Caco-2 (cell line): ENCODE data around the gene TECR. TPM values are rescaled to one million over a fixed set of nuclear protein-coding genes. Genes with fewer than 3 reads are reported as not detected.

Experiments
- BruUV-seq: library from RNA; stranded (reverse); fragments of 400-500 nt; replicated peaks from 2 replicates; lab custom pipeline; 2021; lab: Mats Ljungman, UMichigan
- CTCF ChIA-PET: fragments of 300-600 bp; sonication (Branson Sonifier 250); formaldehyde crosslinking; loops from one replicate; lab custom pipeline; 2022; ENCODE audit warnings: antibody characterized with exemption; lab: Charles Lee
- POLR2A ChIA-PET: fragments of 300-600 bp; sonication (Branson Sonifier 250); formaldehyde crosslinking; loops from one replicate; lab custom pipeline; 2022; ENCODE audit warnings: antibody characterized with exemption; lab: Charles Lee
- DNase-seq, 2 experiments: peaks; one replicate each; pipeline versions ENCODE4 v3.0.0 to v3.0.0-alpha.2; 2020 to 2022
- H3K27me3 ChIP-seq: replicated peaks from 2 replicates; pipeline ENCODE4 v1.6.0; 2011; ENCODE audit warnings: low read length; ENCODE audit not compliant: control insufficient read depth, insufficient read depth
- H3K36me3 ChIP-seq: 2 replicates; pipeline ENCODE4 v1.5.1; 2011; ENCODE audit warnings: low read length; ENCODE audit not compliant: control insufficient read depth, insufficient read depth
- H3K4me1 ChIP-seq: fragments of 250-450 bp; sonication (Bioruptor Pico); 2 replicates; pipeline ENCODE4 v1.5.1; 2020; ENCODE audit warnings: mild to moderate bottlenecking
- H3K4me3 ChIP-seq: 2 replicates; pipeline ENCODE4 v1.5.1; 2011; ENCODE audit warnings: low read depth, mild to moderate bottlenecking, control low read depth, low read length
- H3K9me3 ChIP-seq: fragments of 250-450 bp; sonication (Bioruptor Pico); 2 replicates; pipeline ENCODE4 v1.5.1; 2020; ENCODE audit warnings: mild to moderate bottlenecking, moderate library complexity
- H3K27ac Mint-ChIP-seq: one replicate; pipeline ENCODE4 v1.8.0; 2022; ENCODE audit warnings: mixed read lengths; ENCODE audit not compliant: unreplicated experiment
- H3K27me3 Mint-ChIP-seq: one replicate; pipeline ENCODE4 v1.8.0; 2022; ENCODE audit warnings: mixed read lengths; ENCODE audit not compliant: insufficient read depth, unreplicated experiment
- H3K36me3 Mint-ChIP-seq: one replicate; pipeline ENCODE4 v1.8.0; 2022; ENCODE audit warnings: mild to moderate bottlenecking, mixed read lengths; ENCODE audit not compliant: insufficient read depth, unreplicated experiment
- H3K4me1 Mint-ChIP-seq: one replicate; pipeline ENCODE4 v1.8.0; 2022; ENCODE audit warnings: low read depth, mixed read lengths; ENCODE audit not compliant: unreplicated experiment
- H3K4me3 Mint-ChIP-seq: one replicate; pipeline ENCODE4 v1.8.0; 2022; ENCODE audit warnings: mild to moderate bottlenecking, moderate library complexity, mixed read lengths; ENCODE audit not compliant: unreplicated experiment
- H3K9me3 Mint-ChIP-seq: one replicate; pipeline ENCODE4 v1.8.0; 2022; ENCODE audit warnings: mixed read lengths; ENCODE audit not compliant: unreplicated experiment
- CTCF ChIP-seq, 2 experiments: fragments of 200-600 bp in 1 of 2; IDR thresholded peaks; 1 replicate in 1 of 2; 2 replicates in 1 of 2; pipeline versions ENCODE4 v1.5.1 to v1.8.0; 2011 to 2022; ENCODE audit warnings: antibody characterized with exemption in 1 of 2, control low read depth in 1 of 2, inconsistent platforms in 1 of 2, low read depth in 1 of 2, low read length in 1 of 2, mild to moderate bottlenecking in 1 of 2, moderate library complexity in 1 of 2; ENCODE audit not compliant: insufficient read depth in 1 of 2, severe bottlenecking in 1 of 2, unreplicated experiment in 1 of 2
- intact Hi-C: fragments of 100-400 bp; cut with micrococcal nuclease; formaldehyde crosslinking; loops from one replicate; pipeline ENCODE4 v1.10.0; 2022; ENCODE audit not compliant: unreplicated experiment
- total RNA-seq: library from RNA; stranded (reverse); gene quantifications from 2 replicates; pipeline ENCODE4 v1.2.3, GENCODE V29; 2022

TECR gene
- total RNA-seq, 1 experiment from 2014 or later, result 300 TPM

GRCh38 chr19:14516746-14517438, 12.5 kb upstream of the TECR start:
- peaks cover 6% of the 10 kb centered on the region for H3K4me1 Mint-ChIP-seq
- no peaks in the 10 kb centered on the region for H3K27me3 ChIP-seq
- peak overlapping the region; percentile 86 for H3K27ac Mint-ChIP-seq
- intact Hi-C loops, result no loop called here
- peak overlapping the region; percentile 88 for H3K4me3 Mint-ChIP-seq
- POLR2A ChIA-PET, result interaction anchor here (0.8 to 1.8 kb wide), 3 partner anchors 10 to 380 kb away, joined by 3 to 11 read pairs (median 8); partner anchors contain the start of gene ASF1B
- no peak for DNase-seq
- H3K36me3 Mint-ChIP-seq, result peaks cover 57% of the 10 kb centered on the region
- TF ChIP-seq CTCF (IDR thresholded peaks at IDR 0.05; ENCODE audit: insufficient read depth in 1 of 2, low read depth in 1 of 2, low read length in 1 of 2, severe bottlenecking in 1 of 2, unreplicated experiment in 1 of 2), result no peak
- peak overlapping the region; percentile 100 for H3K4me3 ChIP-seq
- CTCF ChIA-PET, result interaction anchor here (0.6 to 2.4 kb wide), 3 partner anchors 11 to 155 kb away, joined by 3 to 11 read pairs (median 7); no protein-coding TSS in a partner anchor
- H3K4me1 ChIP-seq, result peaks cover 25% of the 10 kb centered on the region
- no peaks in the 10 kb centered on the region for H3K9me3 ChIP-seq
- H3K27me3 Mint-ChIP-seq, result no peaks in the 10 kb centered on the region
- no peaks in the 10 kb centered on the region for H3K9me3 Mint-ChIP-seq
- BruUV-seq, result no TSS peak
- peaks cover 7% of the 10 kb centered on the region for H3K36me3 ChIP-seq

GRCh38 chr19:14517446-14517839, 12.0 kb upstream of the TECR start:
- Mint-ChIP-seq H3K4me1 (peaks cover 7% of the 10 kb centered on the region), H3K36me3 (peaks cover 57% of the 10 kb centered on the region), H3K4me3 (peak overlapping the region; percentile 88), H3K27ac (peak overlapping the region; percentile 86), H3K9me3 (no peaks in the 10 kb centered on the region), H3K27me3 (no peaks in the 10 kb centered on the region)
- Histone ChIP-seq H3K27me3 (no peaks in the 10 kb centered on the region), H3K36me3 (peaks cover 7% of the 10 kb centered on the region), H3K9me3 (no peaks in the 10 kb centered on the region), H3K4me3 (peak overlapping the region; percentile 100), H3K4me1 (peaks cover 25% of the 10 kb centered on the region)
- no TSS peak for BruUV-seq
- no peak for TF ChIP-seq CTCF (IDR thresholded peaks at IDR 0.05; ENCODE audit: insufficient read depth in 1 of 2, low read depth in 1 of 2, low read length in 1 of 2, severe bottlenecking in 1 of 2, unreplicated experiment in 1 of 2)
- intact Hi-C loops, result no loop called here
- ChIA-PET POLR2A (interaction anchor here (0.6 to 1.8 kb wide), 7 partner anchors 11 to 381 kb away, joined by 3 to 13 read pairs (median 8); partner anchors contain the start of genes ASF1B and NDUFB7), CTCF (interaction anchor here (0.6 to 2.4 kb wide), 4 partner anchors 12 to 155 kb away, joined by 3 to 11 read pairs (median 5); no protein-coding TSS in a partner anchor)
- DNase-seq, result no peak

GRCh38 chr19:14517840-14518505, 11.4 kb upstream of the TECR start, which contains the start of gene DNAJB1:
Gene DNAJB1 (minus strand): TSS chr19:14518397. CDS start chr19:14518349, 48 bp downstream.
- TF ChIP-seq CTCF (IDR thresholded peaks at IDR 0.05; ENCODE audit: insufficient read depth in 1 of 2, low read depth in 1 of 2, low read length in 1 of 2, severe bottlenecking in 1 of 2, unreplicated experiment in 1 of 2), result no peak
- Mint-ChIP-seq H3K4me1 (peaks cover 12% of the 10 kb centered on the region), H3K4me3 (peak within 1 kb of the TSS; percentile 88), H3K27ac (peak within 1 kb of the TSS; percentile 86), H3K9me3 (no peaks in the 10 kb centered on the region), H3K36me3 (peaks cover 57% of the 10 kb centered on the region), H3K27me3 (no peaks in the 10 kb centered on the region)
- no TSS peak for BruUV-seq
- Histone ChIP-seq H3K36me3 (peaks cover 7% of the 10 kb centered on the region), H3K27me3 (no peaks in the 10 kb centered on the region), H3K9me3 (no peaks in the 10 kb centered on the region), H3K4me3 (peak within 1 kb of the TSS; percentile 100), H3K4me1 (peaks cover 25% of the 10 kb centered on the region)
- CTCF ChIA-PET, result interaction anchor here (0.6 to 2.4 kb wide), 4 partner anchors 12 to 156 kb away, joined by 3 to 11 read pairs (median 5); no protein-coding TSS in a partner anchor
- intact Hi-C loops, result loop anchor here (1.0 to 2.0 kb wide), 3 partner anchors 11 to 54 kb away; partner anchors contain the start of genes NDUFB7 and TECR
- POLR2A ChIA-PET, result interaction anchor here (0.5 to 1.8 kb wide), 12 partner anchors 11 to 381 kb away, joined by 3 to 13 read pairs (median 8); partner anchors contain the start of genes ASF1B, GIPC1 and NDUFB7
- peak; percentile 57 to 79 for DNase-seq
